HEK293 (cell line): ENCODE data around the gene ABHD17C.

Experiments used
- CTCF ChIA-PET: fragments of 350-600 bp; formaldehyde crosslinking; extraction: SDS; loops from one replicate; lab custom pipeline; 2021; ENCODE audit warnings: antibody characterized with exemption; lab: Yijun Ruan, JAX
- POLR2A ChIA-PET: fragments of 300-600 bp; formaldehyde crosslinking; extraction: SDS; loops from one replicate; lab custom pipeline; 2020; ENCODE audit warnings: antibody characterized with exemption, inconsistent platforms; lab: Yijun Ruan, JAX
- H3K27ac ChIP-seq: fragments of 200-500 bp; sonication (Bioruptor generic); 2 replicates; pipeline ENCODE4 v1.5.1; 2014; ENCODE audit warnings: low read depth, low read length, control low read depth, inconsistent platforms; ENCODE audit errors: extremely low read depth
- H3K36me3 ChIP-seq, 2 experiments: fragments of 200-500 bp in 1 of 2; sonication (Bioruptor generic) in 1 of 2; 1 replicate in 1 of 2; 2 replicates in 1 of 2; pipeline ENCODE4 v1.5.1; 2014 to 2017; ENCODE audit warnings: inconsistent platforms in 2 of 2, low read length in 2 of 2; ENCODE audit not compliant: control insufficient read depth in 2 of 2, insufficient read depth in 1 of 2
- H3K4me1 ChIP-seq: fragments of 200-500 bp; sonication (Bioruptor generic); 2 replicates; pipeline ENCODE4 v1.5.1; 2014; ENCODE audit warnings: mild to moderate bottlenecking, low read length, inconsistent platforms; ENCODE audit not compliant: control insufficient read depth, insufficient read depth
- H3K4me3 ChIP-seq: 2 replicates; pipeline ENCODE4 v1.5.1; 2011; ENCODE audit warnings: low read depth, mild to moderate bottlenecking, control low read depth, low read length, moderate library complexity
- H3K9me3 ChIP-seq: fragments of 200-500 bp; sonication (Bioruptor generic); 2 replicates; pipeline ENCODE4 v1.5.1; 2014; ENCODE audit warnings: low read depth, low read length, inconsistent platforms; ENCODE audit not compliant: control insufficient read depth, insufficient read depth
- GLI2 ChIP-seq: fragments of 450-650 bp; formaldehyde crosslinking; IDR thresholded peaks from 2 replicates; pipeline ENCODE4; 2017; ENCODE audit warnings: missing biosample characterization, missing genetic modification characterization, low read depth, borderline replicate concordance
- GLI4 ChIP-seq: fragments of 450-650 bp; formaldehyde crosslinking; IDR thresholded peaks from 2 replicates; pipeline ENCODE4 v1.5.1; 2016; ENCODE audit warnings: missing biosample characterization, missing genetic modification characterization
- IKZF3 ChIP-seq: fragments of 450-650 bp; IDR thresholded peaks from 2 replicates; pipeline ENCODE4 v1.5.0; 2018; ENCODE audit warnings: missing biosample characterization, mild to moderate bottlenecking, missing genetic modification characterization, moderate library complexity
- KLF7 ChIP-seq: fragments of 450-650 bp; formaldehyde crosslinking; IDR thresholded peaks from 2 replicates; pipeline ENCODE4 v1.5.1; 2016; ENCODE audit warnings: missing biosample characterization, missing genetic modification characterization, borderline replicate concordance
- MYNN ChIP-seq: fragments of 450-650 bp; formaldehyde crosslinking; IDR thresholded peaks from 2 replicates; pipeline ENCODE4 v1.5.1; 2016; ENCODE audit warnings: missing biosample characterization, missing genetic modification characterization, borderline replicate concordance
- PRDM2 ChIP-seq: fragments of 450-650 bp; formaldehyde crosslinking; IDR thresholded peaks from 2 replicates; pipeline ENCODE4 v1.5.1; 2016; ENCODE audit warnings: missing biosample characterization, missing genetic modification characterization, borderline replicate concordance
- SCRT1 ChIP-seq: fragments of 450-650 bp; formaldehyde crosslinking; IDR thresholded peaks from 2 replicates; pipeline ENCODE4 v1.5.1; 2016; ENCODE audit warnings: missing biosample characterization, missing genetic modification characterization, borderline replicate concordance
- SCRT2 ChIP-seq: fragments of 450-650 bp; formaldehyde crosslinking; IDR thresholded peaks from 2 replicates; pipeline ENCODE4 v1.5.1; 2016; ENCODE audit warnings: missing biosample characterization, missing genetic modification characterization
- SP2 ChIP-seq: fragments of 450-650 bp; formaldehyde crosslinking; IDR thresholded peaks from 2 replicates; pipeline ENCODE4 v1.5.1; 2016; ENCODE audit warnings: missing biosample characterization, missing genetic modification characterization
- ZBTB1 ChIP-seq: fragments of 450-650 bp; formaldehyde crosslinking; IDR thresholded peaks from 2 replicates; pipeline ENCODE4 v1.5.1; 2016; ENCODE audit warnings: missing biosample characterization, missing genetic modification characterization
- ZNF175 ChIP-seq: fragments of 450-650 bp; formaldehyde crosslinking; IDR thresholded peaks from 2 replicates; pipeline ENCODE4 v1.5.1; 2016; ENCODE audit warnings: missing biosample characterization, missing genetic modification characterization
- ZNF202 ChIP-seq: fragments of 450-650 bp; formaldehyde crosslinking; IDR thresholded peaks from 2 replicates; pipeline ENCODE4 v1.5.1; 2016; ENCODE audit warnings: missing biosample characterization, missing genetic modification characterization, borderline replicate concordance
- ZNF248 ChIP-seq: fragments of 450-650 bp; formaldehyde crosslinking; IDR thresholded peaks from 2 replicates; pipeline ENCODE4 v1.5.1; 2017; ENCODE audit warnings: missing biosample characterization, missing genetic modification characterization
- ZNF354C ChIP-seq: fragments of 450-650 bp; formaldehyde crosslinking; IDR thresholded peaks from 2 replicates; pipeline ENCODE4 v1.5.1; 2016; ENCODE audit warnings: missing biosample characterization, missing genetic modification characterization, low read depth, borderline replicate concordance
- ZNF510 ChIP-seq: fragments of 450-650 bp; formaldehyde crosslinking; IDR thresholded peaks from 2 replicates; pipeline ENCODE4 v1.5.1; 2018; ENCODE audit warnings: mild to moderate bottlenecking, missing genetic modification characterization, missing biosample characterization; ENCODE audit not compliant: insufficient replicate concordance
- ZNF600 ChIP-seq: fragments of 450-650 bp; formaldehyde crosslinking; IDR thresholded peaks from 2 replicates; pipeline ENCODE4 v1.5.1; 2016; ENCODE audit warnings: missing biosample characterization, missing genetic modification characterization
- ZNF654 ChIP-seq: fragments of 450-650 bp; formaldehyde crosslinking; IDR thresholded peaks from 2 replicates; pipeline ENCODE4 v1.5.1; 2016; ENCODE audit warnings: low read depth, missing biosample characterization, missing genetic modification characterization
- ZNF660 ChIP-seq: fragments of 450-650 bp; IDR thresholded peaks from 2 replicates; pipeline ENCODE4 v1.5.1; 2018; ENCODE audit warnings: missing biosample characterization, mild to moderate bottlenecking, missing genetic modification characterization
- ZNF692 ChIP-seq: fragments of 450-650 bp; formaldehyde crosslinking; IDR thresholded peaks from 2 replicates; pipeline ENCODE4 v1.5.1; 2016; ENCODE audit warnings: missing biosample characterization, missing genetic modification characterization
- ZNF701 ChIP-seq: fragments of 450-650 bp; formaldehyde crosslinking; IDR thresholded peaks from 2 replicates; pipeline ENCODE4 v1.5.1; 2016; ENCODE audit warnings: missing biosample characterization, missing genetic modification characterization
- ZNF707 ChIP-seq: fragments of 450-650 bp; formaldehyde crosslinking; IDR thresholded peaks from 2 replicates; pipeline ENCODE4 v1.5.1; 2016; ENCODE audit warnings: missing biosample characterization, missing genetic modification characterization
- ZNF76 ChIP-seq: fragments of 450-650 bp; formaldehyde crosslinking; IDR thresholded peaks from 2 replicates; pipeline ENCODE4; 2016; ENCODE audit warnings: low read depth, missing biosample characterization, missing genetic modification characterization, borderline replicate concordance
- ZNF785 ChIP-seq: fragments of 450-650 bp; formaldehyde crosslinking; IDR thresholded peaks from 2 replicates; pipeline ENCODE4 v1.5.1; 2016; ENCODE audit warnings: missing biosample characterization, missing genetic modification characterization
- ZNF792 ChIP-seq: fragments of 450-650 bp; formaldehyde crosslinking; IDR thresholded peaks from 2 replicates; pipeline ENCODE4 v1.5.1; 2016; ENCODE audit warnings: missing biosample characterization, missing genetic modification characterization

The ABHD17C gene

GRCh38 chr15:80736560-80736959 is 41.5 kb downstream of the ABHD17C start (continued):
- no peak for TF ChIP-seq ZNF76 (tag by site-specific recombination)
- no peak for TF ChIP-seq ZNF785 (tag by site-specific recombination)
- TF ChIP-seq IKZF3 (tag by site-specific recombination), result no peak

- TF ChIP-seq ZNF354C (tag by site-specific recombination), result no peak
- TF ChIP-seq ZNF692, result no peak
- no peak for TF ChIP-seq ZBTB1
- no peak for TF ChIP-seq ZNF792
- no peak for TF ChIP-seq IKZF3 (tag by site-specific recombination)
- TF ChIP-seq ZNF202 (tag by site-specific recombination), result no peak
- no peak for TF ChIP-seq GLI4 (tag by site-specific recombination)
- TF ChIP-seq ZNF701 (tag by site-specific recombination), result no peak
- TF ChIP-seq ZNF600 (tag by site-specific recombination), result peak; percentile 37; the same call in 1 of the 2 replicates
- TF ChIP-seq ZNF175 (tag by site-specific recombination), result no peak
- TF ChIP-seq PRDM2, result no peak
- no peak for TF ChIP-seq ZNF248 (tag by site-specific recombination)
- TF ChIP-seq SCRT1 (tag by site-specific recombination), result peak; percentile 54; the same call in 1 of the 2 replicates
- no peak for TF ChIP-seq ZNF76 (tag by site-specific recombination)
- TF ChIP-seq SCRT2 (tag by site-specific recombination), result peak; percentile 70
- no peaks in the 10 kb centered on the region for H3K36me3 ChIP-seq
Measured at GRCh38 chr15:80739919-80740318, 44.8 kb downstream of the ABHD17C start.

GRCh38 chr15:80742081-80742480 is 47.0 kb downstream of the ABHD17C start:
- peaks cover 28% of the 10 kb centered on the region for H3K4me1 ChIP-seq
- no peaks in the 10 kb centered on the region for H3K36me3 ChIP-seq
- no peak overlapping the region for H3K4me3 ChIP-seq
- ChIA-PET POLR2A (no interaction called here), CTCF (interaction anchor here (0.7 kb wide), 1 partner anchor 1277 kb away, joined by 3 read pairs; no protein-coding TSS in a partner anchor)
- no peak overlapping the region for H3K27ac ChIP-seq
- no peaks in the 10 kb centered on the region; the same call in 1 of the 2 replicates for H3K9me3 ChIP-seq
- no peak for TF ChIP-seq ZNF654
- no peak for TF ChIP-seq ZNF660 (tag by site-specific recombination)
- TF ChIP-seq SP2 (tag by site-specific recombination), result no peak
- no peak for TF ChIP-seq ZNF510 (tag by site-specific recombination)
- TF ChIP-seq GLI2 (tag by site-specific recombination), result no peak
- no peak for TF ChIP-seq ZNF707 (tag by site-specific recombination)
- no peak for TF ChIP-seq MYNN
- TF ChIP-seq KLF7 (tag by site-specific recombination), result no peak

More at GRCh38 chr15:80739919-80740318, 44.8 kb downstream of the ABHD17C start:
- no peak overlapping the region for H3K27ac ChIP-seq
- H3K4me3 ChIP-seq, result no peak overlapping the region
- ChIA-PET CTCF (interaction anchor here (1.4 to 2.6 kb wide), 3 partner anchors 12 to 40 kb away, joined by 4 to 15 read pairs (median 5); partner anchors contain the start of gene CEMIP), POLR2A (no interaction called here)
- peaks cover 44% of the 10 kb centered on the region for H3K4me1 ChIP-seq
- H3K9me3 ChIP-seq, result no peaks in the 10 kb centered on the region; the same call in 1 of the 2 replicates
